Measurements from ENCODE around the gene RBM5.

DNA sequence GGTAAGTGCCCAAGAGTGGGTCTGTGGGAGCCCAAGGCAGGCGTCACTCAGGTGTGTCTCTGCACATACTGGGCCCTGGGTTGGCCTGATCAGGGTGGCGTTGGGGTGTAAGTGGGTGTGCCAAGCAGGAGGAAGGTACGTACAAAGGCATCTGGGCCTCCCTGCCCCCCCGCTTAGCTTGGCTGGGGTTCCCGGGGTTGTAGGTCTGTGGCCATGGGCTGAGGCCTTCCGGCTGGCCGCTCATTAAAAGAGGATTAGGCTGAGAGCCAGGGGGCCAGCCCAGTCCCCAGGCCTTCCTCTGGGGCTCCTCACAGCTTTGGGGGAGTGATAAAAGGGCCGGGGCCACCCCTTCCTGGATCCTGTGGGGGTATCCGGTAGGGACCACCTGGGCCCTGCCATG is 79.7 kb downstream of the RBM5 start:
- TF ChIP-seq, protein P1, sequence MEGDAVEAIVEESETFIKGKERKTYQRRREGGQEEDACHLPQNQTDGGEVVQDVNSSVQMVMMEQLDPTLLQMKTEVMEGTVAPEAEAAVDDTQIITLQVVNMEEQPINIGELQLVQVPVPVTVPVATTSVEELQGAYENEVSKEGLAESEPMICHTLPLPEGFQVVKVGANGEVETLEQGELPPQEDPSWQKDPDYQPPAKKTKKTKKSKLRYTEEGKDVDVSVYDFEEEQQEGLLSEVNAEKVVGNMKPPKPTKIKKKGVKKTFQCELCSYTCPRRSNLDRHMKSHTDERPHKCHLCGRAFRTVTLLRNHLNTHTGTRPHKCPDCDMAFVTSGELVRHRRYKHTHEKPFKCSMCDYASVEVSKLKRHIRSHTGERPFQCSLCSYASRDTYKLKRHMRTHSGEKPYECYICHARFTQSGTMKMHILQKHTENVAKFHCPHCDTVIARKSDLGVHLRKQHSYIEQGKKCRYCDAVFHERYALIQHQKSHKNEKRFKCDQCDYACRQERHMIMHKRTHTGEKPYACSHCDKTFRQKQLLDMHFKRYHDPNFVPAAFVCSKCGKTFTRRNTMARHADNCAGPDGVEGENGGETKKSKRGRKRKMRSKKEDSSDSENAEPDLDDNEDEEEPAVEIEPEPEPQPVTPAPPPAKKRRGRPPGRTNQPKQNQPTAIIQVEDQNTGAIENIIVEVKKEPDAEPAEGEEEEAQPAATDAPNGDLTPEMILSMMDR (conservative IDR thresholded peaks at IDR 0.05 in 1 of 2, IDR thresholded peaks at IDR 0.05 in 1 of 2; ENCODE audit: low read depth in 1 of 2, low read length in 2 of 2), result no peak
- TF ChIP-seq EZH2 (IDR thresholded peaks at IDR 0.05; ENCODE audit: low read length, missing control alignments), result no peak

Data from fibroblast of lung (primary cell).